Muscle of leg (tissue), 11 donors: ENCODE results near the gene WDR90. TPM values are rescaled to one million over a fixed set of nuclear protein-coding genes. Genes with fewer than 3 reads are reported as not detected.

Experiments
- DNase-seq: peaks from one replicate; pipeline ENCODE4 v3.0.0; 2013
- H3K27ac ChIP-seq: one replicate; pipeline ENCODE4 v1.5.1; 2013; ENCODE audit warnings: mild to moderate bottlenecking, low read length, control low read depth
- H3K27me3 ChIP-seq: one replicate; pipeline ENCODE4 v1.6.1; 2013; ENCODE audit warnings: low read length; ENCODE audit not compliant: control insufficient read depth, insufficient read depth
- H3K36me3 ChIP-seq: one replicate; pipeline ENCODE4 v1.6.1; 2013; ENCODE audit warnings: low read length; ENCODE audit not compliant: control insufficient read depth, insufficient read depth
- H3K4me1 ChIP-seq: one replicate; pipeline ENCODE4 v1.6.1; 2013; ENCODE audit warnings: low read length; ENCODE audit not compliant: control insufficient read depth, insufficient read depth
- H3K4me3 ChIP-seq: one replicate; pipeline ENCODE4 v1.5.1; 2013; ENCODE audit warnings: low read length, control low read depth
- H3K9me3 ChIP-seq: replicated peaks from 2 replicates; pipeline ENCODE4 v1.6.1; 2013; ENCODE audit warnings: low read depth, low read length; ENCODE audit not compliant: control insufficient read depth
- WGBS: methylation state at CpG from one replicate; pipeline ENCODE4 v1.1.5; 2013; ENCODE audit warnings: missing lambda C conversion rate; ENCODE audit not compliant: insufficient coverage; 5-methylcytosine and 5-hydroxymethylcytosine counted together
- polyA plus RNA-seq, 8 donors: library from polyadenylated mRNA; unstranded; fragments of 120-200 nt; gene quantifications; one replicate each; pipeline versions ENCODE4 v1.2.1 to v1.2.3, GENCODE V29; 2013; ENCODE audit warnings: inconsistent platforms in 1 of 8, low replicate concordance in 1 of 8; ENCODE audit not compliant: insufficient read length in 8 of 8, insufficient read depth in 1 of 8
- total RNA-seq: library from RNA; stranded (reverse); fragments of 120-200 nt; gene quantifications from one replicate; pipeline ENCODE4 v1.2.4, GENCODE V29; 2013

The WDR90 gene
- total and polyA plus RNA-seq, 9 donors = 10.6 to 30.5 (median 20.0) TPM

DNA sequence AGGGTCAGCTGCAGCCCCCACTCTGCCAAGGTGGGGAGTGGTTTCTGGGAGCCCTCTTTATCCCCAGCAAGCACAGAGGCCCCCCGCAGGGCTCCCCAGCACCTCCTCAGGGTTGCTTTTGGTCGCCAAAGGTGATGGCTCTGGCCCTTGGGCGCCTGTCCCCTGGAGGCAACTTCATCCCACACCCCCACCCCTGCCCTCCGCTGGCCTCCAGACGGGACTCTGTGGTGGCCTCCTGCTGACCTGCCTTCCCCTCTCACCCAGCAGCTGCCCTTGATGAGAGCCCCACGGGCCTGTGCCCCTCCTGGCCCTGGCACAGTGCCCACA, 10.9 kb downstream of the WDR90 start:
- no peak for DNase-seq
- Histone ChIP-seq H3K27ac (peak overlapping the region; percentile 51), H3K9me3 (no peaks in the 10 kb centered on the region), H3K4me3 (no peak overlapping the region), H3K27me3 (no peaks in the 10 kb centered on the region), H3K4me1 (peaks cover 16% of the 10 kb centered on the region), H3K36me3 (peaks cover 43% of the 10 kb centered on the region)
- 49% methylated on average over 6 of the region's 6 CpGs for WGBS

DNA sequence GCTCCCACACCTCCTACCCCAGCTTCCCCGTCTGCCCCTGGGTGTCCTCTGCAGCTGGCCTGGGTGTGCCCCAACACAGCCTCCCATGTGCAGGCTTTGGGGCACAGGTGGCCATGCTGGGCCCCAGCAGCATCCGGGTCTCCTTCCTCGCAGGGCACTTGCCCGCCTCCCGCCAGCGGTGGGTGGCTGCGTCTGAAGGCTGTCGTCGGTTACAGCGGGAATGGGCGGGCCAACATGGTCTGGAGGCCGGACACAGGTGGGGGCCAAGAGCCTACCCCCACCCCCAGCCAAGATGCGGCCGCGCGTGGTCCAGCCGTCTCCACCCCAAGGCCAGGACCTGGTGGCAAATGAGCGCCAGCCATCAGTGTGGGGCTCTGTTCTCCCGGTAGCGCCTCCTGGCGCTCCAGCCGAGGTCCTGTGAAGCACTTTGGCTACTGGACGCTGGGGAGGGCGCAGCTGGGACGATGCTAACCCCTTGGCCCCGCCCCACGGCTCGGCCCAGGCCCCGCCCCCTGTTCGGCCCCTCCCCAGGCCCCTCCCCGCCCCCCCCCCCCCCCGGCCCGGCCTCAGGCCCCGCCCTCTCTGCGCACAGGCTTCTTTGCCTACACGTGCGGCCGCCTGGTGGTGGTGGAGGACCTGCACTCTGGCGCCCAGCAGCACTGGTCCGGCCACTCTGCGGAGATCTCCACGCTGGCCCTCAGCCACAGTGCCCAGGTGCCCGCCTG, 11.5 kb downstream of the WDR90 start:
- Histone ChIP-seq H3K27me3 (no peaks in the 10 kb centered on the region), H3K27ac (peak overlapping the region; percentile 51), H3K4me3 (no peak overlapping the region), H3K4me1 (peaks cover 16% of the 10 kb centered on the region), H3K36me3 (peaks cover 39% of the 10 kb centered on the region), H3K9me3 (no peaks in the 10 kb centered on the region)
- whole genome bisulfite sequencing = 23% methylated on average over 30 of the region's 43 CpGs
- peak; percentile 85 for DNase-seq

DNA sequence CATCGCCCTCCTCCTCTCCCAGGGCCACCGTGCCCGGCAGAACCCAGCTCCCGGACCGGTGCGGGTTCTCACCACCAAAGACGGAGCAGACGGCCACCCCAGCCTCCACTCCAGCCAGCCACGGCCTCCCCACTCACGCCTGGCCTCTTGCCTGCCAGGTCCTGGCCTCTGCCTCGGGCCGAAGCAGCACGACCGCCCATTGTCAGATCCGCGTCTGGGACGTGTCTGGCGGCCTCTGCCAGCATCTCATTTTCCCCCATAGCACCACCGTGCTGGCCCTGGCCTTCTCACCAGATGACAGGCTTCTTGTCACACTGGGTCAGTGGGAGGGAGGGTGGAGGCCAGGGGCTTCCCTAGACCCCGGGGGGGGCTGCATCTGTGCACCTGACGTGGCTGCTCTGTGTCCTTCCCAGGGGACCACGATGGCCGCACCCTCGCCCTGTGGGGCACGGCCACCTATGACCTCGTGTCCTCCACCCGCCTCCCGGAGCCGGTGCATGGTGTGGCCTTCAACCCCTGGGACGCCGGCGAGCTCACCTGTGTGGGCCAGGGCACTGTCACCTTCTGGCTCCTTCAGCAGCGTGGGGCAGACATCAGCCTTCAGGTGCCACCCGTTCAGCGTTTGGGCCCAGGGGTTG, 12.1 kb downstream of the WDR90 start:
- WGBS = 69% methylated on average over 26 of the region's 35 CpGs
- DNase-seq = no peak
- Histone ChIP-seq H3K4me1 (peaks cover 16% of the 10 kb centered on the region), H3K36me3 (peaks cover 32% of the 10 kb centered on the region), H3K27ac (peak overlapping the region; percentile 24), H3K9me3 (no peaks in the 10 kb centered on the region), H3K27me3 (no peaks in the 10 kb centered on the region), H3K4me3 (no peak overlapping the region)

DNA sequence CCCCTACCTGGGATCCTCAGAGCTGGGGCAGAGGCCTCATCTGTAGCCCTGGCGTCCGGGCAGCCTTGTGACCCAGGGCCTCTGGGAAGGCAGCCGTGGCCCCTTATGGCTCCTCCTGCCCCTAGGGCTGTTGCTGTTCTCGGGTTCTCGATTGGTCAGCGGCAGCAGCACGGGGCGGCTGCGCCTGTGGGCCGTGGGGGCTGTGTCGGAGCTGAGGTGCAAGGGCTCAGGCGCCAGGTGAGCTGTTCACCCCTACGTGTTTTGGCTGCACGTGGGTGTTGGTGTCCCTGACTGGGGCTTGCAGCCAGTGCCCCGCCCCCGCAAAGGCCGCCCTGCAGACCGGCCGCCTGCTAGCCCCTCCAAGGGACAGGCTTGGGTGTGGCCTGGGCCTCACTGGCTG, 12.9 kb downstream of the WDR90 start:
- no peak overlapping the region for H3K27ac ChIP-seq
- H3K4me3 ChIP-seq = no peak overlapping the region
- WGBS = 91% methylated on average over 19 of the region's 19 CpGs
- DNase-seq = no peak
- peaks cover 16% of the 10 kb centered on the region for H3K4me1 ChIP-seq
- H3K9me3 ChIP-seq = no peaks in the 10 kb centered on the region
- peaks cover 24% of the 10 kb centered on the region for H3K36me3 ChIP-seq
- H3K27me3 ChIP-seq = no peaks in the 10 kb centered on the region

DNA sequence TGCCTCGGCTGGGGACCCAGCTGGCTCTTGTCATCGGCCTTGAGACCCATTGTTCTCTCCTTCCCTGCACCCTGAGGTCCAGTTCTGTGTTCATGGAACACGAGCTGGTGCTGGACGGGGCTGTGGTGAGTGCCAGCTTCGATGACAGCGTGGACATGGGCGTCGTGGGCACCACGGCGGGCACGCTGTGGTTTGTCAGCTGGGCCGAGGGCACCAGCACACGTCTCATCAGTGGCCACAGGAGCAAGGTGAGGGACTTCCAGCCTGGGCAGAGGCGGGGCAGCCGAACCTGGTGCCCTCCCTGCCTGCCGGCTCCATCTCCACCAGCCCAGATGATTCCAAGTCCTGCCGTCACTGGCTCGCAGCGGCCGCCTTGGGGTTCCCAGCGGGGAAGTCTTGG, 13.4 kb downstream of the WDR90 start:
- no peak overlapping the region for H3K27ac ChIP-seq
- H3K36me3 ChIP-seq = peaks cover 19% of the 10 kb centered on the region
- no peak for DNase-seq
- H3K9me3 ChIP-seq = no peaks in the 10 kb centered on the region
- WGBS = 95% methylated on average over 21 of the region's 21 CpGs
- H3K4me1 ChIP-seq = peaks cover 21% of the 10 kb centered on the region
- no peaks in the 10 kb centered on the region for H3K27me3 ChIP-seq
- no peak overlapping the region for H3K4me3 ChIP-seq

DNA sequence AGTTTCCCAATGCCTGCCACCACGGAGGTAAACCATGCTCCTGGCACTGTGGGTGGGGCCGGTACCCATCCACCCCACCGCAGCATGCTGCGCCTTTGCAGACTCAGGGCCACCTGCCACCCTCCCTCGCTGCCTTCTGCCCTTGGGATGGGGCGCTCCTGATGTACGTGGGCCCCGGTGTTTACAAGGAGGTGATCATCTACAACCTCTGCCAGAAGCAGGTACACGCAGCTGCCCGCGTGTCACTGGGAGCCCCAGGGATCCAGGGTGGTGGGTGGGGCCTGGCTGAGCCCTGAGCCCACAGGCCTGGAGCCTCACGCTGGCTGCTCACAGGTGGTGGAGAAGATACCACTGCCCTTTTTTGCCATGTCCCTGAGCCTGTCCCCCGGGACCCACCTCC, 17.4 kb downstream of the WDR90 start:
- H3K9me3 ChIP-seq = no peaks in the 10 kb centered on the region
- H3K4me3 ChIP-seq = no peak overlapping the region
- H3K27me3 ChIP-seq = no peaks in the 10 kb centered on the region
- peaks cover 19% of the 10 kb centered on the region for H3K4me1 ChIP-seq
- DNase-seq = no peak
- WGBS = 89% methylated on average over 10 of the region's 13 CpGs
- peaks cover 25% of the 10 kb centered on the region for H3K36me3 ChIP-seq
- H3K27ac ChIP-seq = no peak overlapping the region

DNA sequence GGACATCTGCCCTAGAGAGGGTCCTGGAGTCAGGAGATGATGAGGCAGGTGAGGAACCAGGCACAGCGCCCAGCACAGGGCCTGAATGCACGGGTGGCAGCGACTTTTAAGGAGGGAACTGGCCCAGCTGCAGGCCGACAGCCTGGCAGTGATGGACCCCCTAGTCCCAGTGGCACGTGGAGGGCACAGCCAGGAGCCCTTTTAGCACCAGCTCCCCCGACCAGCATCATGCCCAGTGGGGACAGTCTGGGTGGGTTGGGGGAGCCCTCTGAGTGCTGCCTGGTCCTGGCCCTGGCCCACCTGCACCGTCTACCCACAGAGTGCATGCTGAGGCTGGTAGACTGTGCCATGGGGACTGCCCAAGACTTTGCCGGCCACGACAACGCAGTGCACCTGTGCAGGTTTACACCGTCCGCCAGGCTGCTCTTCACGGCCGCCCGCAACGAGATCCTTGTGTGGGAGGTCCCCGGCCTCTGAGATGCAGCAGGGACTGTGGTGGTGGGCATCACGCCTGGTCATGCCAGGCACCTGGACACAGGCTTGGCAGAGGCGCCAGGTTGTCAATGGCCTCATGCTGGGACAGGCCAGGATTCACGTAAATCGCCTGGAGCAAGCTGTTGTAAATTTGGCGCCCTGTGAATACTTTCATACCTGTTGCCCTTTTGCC, 18.1 kb downstream of the WDR90 start:
- Histone ChIP-seq H3K27ac (no peak overlapping the region), H3K9me3 (no peaks in the 10 kb centered on the region), H3K36me3 (peaks cover 31% of the 10 kb centered on the region), H3K4me3 (no peak overlapping the region), H3K4me1 (peaks cover 19% of the 10 kb centered on the region), H3K27me3 (no peaks in the 10 kb centered on the region)
- DNase-seq = no peak
- 82% methylated on average over 19 of the region's 22 CpGs for WGBS

DNA sequence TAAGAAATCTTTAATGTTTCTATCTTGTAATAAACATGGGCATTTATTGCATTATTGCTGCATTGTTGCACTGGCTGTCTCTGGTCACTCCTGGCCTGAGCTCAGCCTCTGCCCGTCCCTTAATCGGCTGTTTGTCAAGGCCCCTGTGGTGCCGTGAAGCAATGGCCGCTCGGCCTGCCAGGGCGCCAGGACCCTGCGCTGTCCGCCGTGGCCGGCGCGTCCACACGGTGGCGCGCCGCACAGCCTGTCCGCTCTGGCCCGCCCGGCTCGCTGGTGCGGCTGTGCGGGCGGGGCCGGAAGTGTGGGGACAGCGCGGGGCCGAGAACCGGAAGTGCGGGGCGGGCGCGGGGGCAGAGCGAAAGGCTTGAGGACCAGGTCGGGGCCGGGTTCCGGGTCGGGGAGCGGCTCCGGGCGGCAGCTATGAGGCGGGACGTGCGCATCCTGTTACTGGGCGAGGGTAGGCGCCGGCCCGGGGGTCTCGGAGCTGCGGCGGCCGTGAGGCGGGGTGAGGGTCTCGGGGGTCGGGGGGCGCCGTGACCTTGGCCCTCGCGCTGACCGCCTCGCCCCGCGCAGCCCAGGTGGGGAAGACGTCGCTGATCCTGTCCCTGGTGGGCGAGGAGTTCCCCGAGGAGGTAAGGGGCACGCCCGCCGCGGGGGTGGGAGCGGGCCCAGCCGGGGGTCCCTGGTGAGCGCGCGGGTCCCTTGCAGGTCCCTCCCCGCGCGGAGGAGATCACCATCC, 18.8 kb downstream of the WDR90 start, which contains the start of gene RHOT2:
Gene RHOT2, plus strand, starts transcription at position 353 of the 739 bp plus-strand sequence. Its CDS starts 68 bp downstream, at position 421.
- peak; percentile 96 for DNase-seq
- H3K27me3 ChIP-seq = no peaks in the 10 kb centered on the region
- WGBS = under 1% methylated on average over 78 of the region's 78 CpGs
- peak within 1 kb of the TSS; percentile 82 for H3K4me3 ChIP-seq
- peaks cover 38% of the 10 kb centered on the region for H3K36me3 ChIP-seq
- peak within 1 kb of the TSS; percentile 51 for H3K27ac ChIP-seq
- peaks cover 19% of the 10 kb centered on the region for H3K4me1 ChIP-seq
- no peaks in the 10 kb centered on the region for H3K9me3 ChIP-seq

DNA sequence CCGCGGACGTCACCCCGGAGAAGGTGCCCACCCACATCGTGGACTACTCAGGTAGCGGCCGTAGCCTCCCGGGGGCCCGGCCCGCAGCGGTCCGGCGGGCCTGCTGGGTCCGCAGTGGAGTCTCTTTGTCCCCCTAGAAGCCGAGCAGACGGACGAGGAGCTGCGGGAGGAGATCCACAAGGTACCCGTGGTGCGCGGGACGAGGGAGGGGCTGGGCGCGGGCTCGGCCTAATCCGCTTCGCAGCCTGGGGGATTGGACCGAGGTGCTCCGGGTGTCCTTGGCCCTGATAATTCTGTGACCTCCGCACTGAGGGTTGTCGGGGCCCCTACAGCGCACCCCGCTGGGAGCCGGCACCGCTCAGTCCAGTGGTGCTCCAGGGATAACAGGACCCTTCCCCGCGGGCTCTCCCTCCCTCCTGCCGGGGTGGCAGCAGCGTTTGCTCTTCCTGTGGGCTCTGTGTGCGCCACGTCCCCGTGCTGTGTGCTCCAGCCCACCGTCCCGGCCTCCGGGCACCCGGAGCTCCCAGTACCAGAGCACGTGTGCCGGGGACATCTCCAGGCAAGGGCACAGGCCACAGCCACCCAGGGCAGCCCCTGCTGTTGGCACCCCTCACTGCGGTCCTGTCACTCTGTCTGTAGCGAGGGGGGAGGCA, 19.5 kb downstream of the WDR90 start:
- Histone ChIP-seq H3K27me3 (no peaks in the 10 kb centered on the region), H3K9me3 (no peaks in the 10 kb centered on the region), H3K27ac (peak overlapping the region; percentile 51), H3K36me3 (peaks cover 45% of the 10 kb centered on the region), H3K4me1 (peaks cover 19% of the 10 kb centered on the region), H3K4me3 (peak overlapping the region; percentile 82)
- WGBS = 9% methylated on average over 50 of the region's 50 CpGs
- DNase-seq = no peak
